Upper lobe of left lung (tissue), 4 donors: Measurements from ENCODE around the gene MAP4K4.

Experiments used
- POLR2A ChIP-seq, 4 donors: fragments of 450-650 bp; IDR thresholded peaks; one replicate each; pipeline ENCODE4 v1.5.1; 2016 to 2017; ENCODE audit warnings: antibody characterized with exemption in 4 of 4, mild to moderate bottlenecking in 2 of 4
- TF ChIP-seq, protein P1 (sequence below), 6 experiments: fragments of 450-650 bp in 4 of 6; fragments of 200-600 bp in 2 of 6; sonication (generic) in 2 of 6; IDR thresholded peaks; one replicate each; pipeline ENCODE4 v1.5.1; 2016 to 2019; ENCODE audit warnings: antibody characterized with exemption in 6 of 6

DNA sequence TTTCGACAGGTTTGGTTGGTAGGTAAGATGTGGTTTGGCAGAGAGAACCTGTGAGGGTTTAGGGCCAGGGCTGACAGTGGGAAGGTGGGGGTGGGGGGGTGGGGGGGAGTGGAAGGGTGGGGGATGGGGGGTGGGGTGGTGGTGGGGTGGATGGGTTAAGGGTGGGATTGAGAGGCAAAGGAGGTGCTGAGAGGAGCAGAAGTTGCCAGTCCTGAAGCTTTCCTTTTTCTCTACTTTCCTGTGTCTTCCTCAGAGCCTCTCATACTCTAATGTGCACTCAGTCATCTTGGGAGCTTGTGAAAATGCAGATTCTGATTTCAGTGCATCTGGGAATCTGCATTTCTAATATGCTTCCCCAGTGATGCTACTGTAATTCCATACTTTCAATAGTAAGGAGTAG lies 21.0 kb downstream of the MAP4K4 start:
- TF ChIP-seq, protein P1, sequence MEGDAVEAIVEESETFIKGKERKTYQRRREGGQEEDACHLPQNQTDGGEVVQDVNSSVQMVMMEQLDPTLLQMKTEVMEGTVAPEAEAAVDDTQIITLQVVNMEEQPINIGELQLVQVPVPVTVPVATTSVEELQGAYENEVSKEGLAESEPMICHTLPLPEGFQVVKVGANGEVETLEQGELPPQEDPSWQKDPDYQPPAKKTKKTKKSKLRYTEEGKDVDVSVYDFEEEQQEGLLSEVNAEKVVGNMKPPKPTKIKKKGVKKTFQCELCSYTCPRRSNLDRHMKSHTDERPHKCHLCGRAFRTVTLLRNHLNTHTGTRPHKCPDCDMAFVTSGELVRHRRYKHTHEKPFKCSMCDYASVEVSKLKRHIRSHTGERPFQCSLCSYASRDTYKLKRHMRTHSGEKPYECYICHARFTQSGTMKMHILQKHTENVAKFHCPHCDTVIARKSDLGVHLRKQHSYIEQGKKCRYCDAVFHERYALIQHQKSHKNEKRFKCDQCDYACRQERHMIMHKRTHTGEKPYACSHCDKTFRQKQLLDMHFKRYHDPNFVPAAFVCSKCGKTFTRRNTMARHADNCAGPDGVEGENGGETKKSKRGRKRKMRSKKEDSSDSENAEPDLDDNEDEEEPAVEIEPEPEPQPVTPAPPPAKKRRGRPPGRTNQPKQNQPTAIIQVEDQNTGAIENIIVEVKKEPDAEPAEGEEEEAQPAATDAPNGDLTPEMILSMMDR (IDR thresholded peaks at IDR 0.05) = no peak
- no peak for TF ChIP-seq POLR2A (IDR thresholded peaks at IDR 0.05)
